Lower lobe of right lung (tissue), 2 donors: Measurements from ENCODE around the gene PRTFDC1. TPM values are rescaled to one million over a fixed set of nuclear protein-coding genes. Genes with fewer than 3 reads are reported as not detected.

Experiments
- ATAC-seq, 2 donors: fragments of 200-7000 bp; cut with Tn5 transposase; one replicate each; pipeline ENCODE4 v1.9.1; 2020 to 2022; ENCODE audit warnings: mild to moderate bottlenecking in 2 of 2, moderate library complexity in 2 of 2
- DNase-seq: peaks from one replicate; pipeline ENCODE4 v3.0.0-alpha.2; 2020
- H3K27ac ChIP-seq: fragments of 200-600 bp; one replicate; pipeline ENCODE4 v1.8.0; 2022
- H3K27me3 ChIP-seq: fragments of 200-600 bp; one replicate; pipeline ENCODE4 v1.8.0; 2022; ENCODE audit warnings: low read depth
- H3K36me3 ChIP-seq: fragments of 200-600 bp; one replicate; pipeline ENCODE4 v1.8.0; 2022; ENCODE audit warnings: mild to moderate bottlenecking
- H3K4me1 ChIP-seq: fragments of 200-600 bp; one replicate; pipeline ENCODE4 v1.8.0; 2022
- H3K4me3 ChIP-seq: fragments of 200-600 bp; one replicate; pipeline ENCODE4 v1.8.0; 2022; ENCODE audit warnings: mild to moderate bottlenecking
- H3K9me3 ChIP-seq: fragments of 200-600 bp; one replicate; pipeline ENCODE4 v1.8.0; 2022
- CTCF ChIP-seq: fragments of 200-600 bp; IDR thresholded peaks from one replicate; pipeline ENCODE4 v1.8.0; 2022; ENCODE audit warnings: antibody characterized with exemption, mild to moderate bottlenecking
- intact Hi-C: fragments of 100-400 bp; cut with DNase I; formaldehyde crosslinking; loops from one replicate; pipeline ENCODE4 v1.11.0; 2022
- total RNA-seq: library from RNA; stranded (reverse); fragmentation: NEBNext Ultra II Directional; extraction: Animal tissue kit (Norgen Biotek cat#: 25700); gene quantifications from one replicate; pipeline ENCODE4 v1.2.1, GENCODE V29; 2021
- donor health status: DM: no; HTN: yes; CAD: no; lungs with severe emphysema.

The PRTFDC1 gene
- total RNA-seq, 1 donor from 2014 or later, result 3.8 TPM

GRCh38 chr10:24915304-24915703 lies 37.1 kb downstream of the PRTFDC1 start:
- Histone ChIP-seq H3K4me1 (peaks cover 4% of the 10 kb centered on the region), H3K4me3 (no peak overlapping the region), H3K9me3 (no peaks in the 10 kb centered on the region), H3K27ac (no peak overlapping the region), H3K27me3 (no peaks in the 10 kb centered on the region), H3K36me3 (no peaks in the 10 kb centered on the region)
- DNase-seq, result no peak
- no peak for TF ChIP-seq CTCF
- intact Hi-C loops, result no loop called here
- no peak for ATAC-seq

DNA sequence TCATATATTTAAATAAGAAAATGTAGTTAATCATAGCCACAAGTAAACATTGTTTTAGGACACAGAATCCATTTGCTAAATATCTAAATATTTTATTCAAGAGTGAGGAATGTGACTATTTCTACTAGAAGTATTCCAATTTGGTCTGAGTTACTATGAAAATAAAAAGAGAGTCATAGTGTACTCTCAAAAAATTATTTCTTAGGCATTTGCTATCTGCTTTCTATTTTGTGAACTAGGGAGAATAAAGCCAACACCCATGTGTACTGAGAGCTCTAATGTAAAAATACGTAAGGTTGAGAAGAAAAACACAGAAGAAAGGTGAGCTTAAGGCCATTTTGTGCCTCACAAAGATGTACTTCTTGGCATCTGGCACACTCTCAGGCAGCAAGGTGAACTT lies 38.3 kb downstream of the PRTFDC1 start:
- intact Hi-C loops, result no loop called here
- Histone ChIP-seq H3K36me3 (no peaks in the 10 kb centered on the region), H3K27me3 (no peaks in the 10 kb centered on the region), H3K4me3 (no peak overlapping the region), H3K27ac (no peak overlapping the region), H3K9me3 (no peaks in the 10 kb centered on the region), H3K4me1 (peaks cover 4% of the 10 kb centered on the region)
- DNase-seq, result no peak
- no peak for TF ChIP-seq CTCF
- no peak for ATAC-seq

DNA sequence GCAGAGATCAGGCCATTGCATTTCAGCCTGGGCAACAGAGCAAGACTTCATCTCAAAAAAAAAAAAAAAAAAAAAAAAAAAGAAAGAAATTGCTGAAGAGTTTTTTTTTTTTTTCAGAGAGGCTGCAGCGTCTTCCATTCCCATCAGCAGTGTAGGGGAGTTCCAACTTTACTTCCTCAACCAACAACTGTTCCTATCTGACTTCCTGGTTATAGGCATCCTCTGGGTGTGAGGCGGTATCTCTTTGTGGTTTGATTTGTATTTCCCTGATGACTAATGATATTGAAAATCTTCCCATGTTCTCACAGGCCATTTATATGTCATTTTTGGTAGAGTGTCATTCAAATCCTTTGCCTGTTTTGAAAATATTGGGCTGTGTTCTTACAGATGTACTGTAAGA lies 40.2 kb downstream of the PRTFDC1 start:
- peaks cover 4% of the 10 kb centered on the region for H3K4me1 ChIP-seq
- DNase-seq, result no peak
- no peak for TF ChIP-seq CTCF
- no peak overlapping the region for H3K27ac ChIP-seq
- no peaks in the 10 kb centered on the region for H3K27me3 ChIP-seq
- no peak overlapping the region for H3K4me3 ChIP-seq
- intact Hi-C loops, result no loop called here
- ATAC-seq, result peak in 1 of 2 donors; percentile 56
- no peaks in the 10 kb centered on the region for H3K9me3 ChIP-seq
- H3K36me3 ChIP-seq, result no peaks in the 10 kb centered on the region

DNA sequence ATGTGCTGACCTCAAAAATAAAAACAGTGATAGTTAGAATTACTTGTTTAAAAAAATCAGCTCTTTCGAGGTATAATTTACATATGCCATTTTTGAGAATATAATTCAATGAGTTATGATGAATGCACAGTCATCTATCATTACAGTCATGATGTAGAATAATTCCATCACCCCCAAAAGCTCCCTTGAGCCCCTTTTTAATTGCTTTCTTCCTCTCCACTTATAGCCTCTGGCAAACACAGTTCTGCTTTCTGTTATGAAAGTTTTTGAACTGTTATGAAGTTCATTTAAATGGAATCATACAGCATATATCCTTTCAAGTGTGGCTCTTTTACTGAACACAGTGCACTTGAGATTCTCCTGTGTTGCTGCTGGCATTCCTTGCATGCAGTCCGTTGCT lies 41.4 kb downstream of the PRTFDC1 start:
- TF ChIP-seq CTCF, result no peak
- DNase-seq (no peak), ATAC-seq (no peak)
- Histone ChIP-seq H3K4me1 (peaks cover 4% of the 10 kb centered on the region), H3K27ac (no peak overlapping the region), H3K4me3 (no peak overlapping the region), H3K36me3 (no peaks in the 10 kb centered on the region), H3K27me3 (no peaks in the 10 kb centered on the region), H3K9me3 (no peaks in the 10 kb centered on the region)
- intact Hi-C loops, result no loop called here

DNA sequence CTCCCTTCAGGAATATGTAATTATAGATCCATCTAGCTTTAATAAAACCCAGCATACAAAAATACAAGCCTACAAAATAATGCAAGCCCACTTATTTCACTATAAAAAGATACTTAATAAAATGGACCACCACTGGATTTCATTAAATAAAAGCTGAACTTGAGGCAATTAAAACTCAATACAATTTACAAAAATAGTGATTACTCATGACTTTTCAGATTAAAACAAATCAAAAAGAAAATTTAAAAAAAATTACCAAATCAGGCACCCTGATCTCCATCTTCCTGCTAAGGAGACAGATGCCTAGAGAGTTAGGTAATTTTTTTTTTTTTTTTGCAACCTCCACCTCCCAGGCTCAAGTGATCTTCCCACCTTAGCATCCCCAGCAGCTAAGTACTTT lies 41.8 kb downstream of the PRTFDC1 start:
- no peak overlapping the region for H3K27ac ChIP-seq
- H3K4me1 ChIP-seq, result peaks cover 4% of the 10 kb centered on the region
- no peaks in the 10 kb centered on the region for H3K9me3 ChIP-seq
- H3K27me3 ChIP-seq, result no peaks in the 10 kb centered on the region
- H3K36me3 ChIP-seq, result no peaks in the 10 kb centered on the region
- DNase-seq (no peak), ATAC-seq (no peak)
- intact Hi-C loops, result no loop called here
- TF ChIP-seq CTCF, result no peak
- H3K4me3 ChIP-seq, result no peak overlapping the region
